DND-41 (cell line): ENCODE measurements around the gene KLHDC7B.

ENCODE experiments used
- ATAC-seq: fragments of 200-7000 bp; cut with Tn5 transposase; 3 replicates; pipeline ENCODE4 v1.9.1; 2021; ENCODE audit warnings: low read depth; ENCODE audit not compliant: insufficient read depth
- DNase-seq: peaks from one replicate; pipeline ENCODE4 v3.0.0-alpha.2; 2020
- H2AFZ ChIP-seq: 2 replicates; pipeline ENCODE4 v1.6.0; 2012; ENCODE audit warnings: low read depth, low read length
- H3K27ac ChIP-seq: 2 replicates; pipeline ENCODE4 v1.5.1; 2012; ENCODE audit warnings: low read length, inconsistent platforms
- H3K27me3 ChIP-seq: fragments of 200-600 bp; sonication (generic); 2 replicates; pipeline ENCODE4 v1.6.0; 2012; ENCODE audit warnings: low read length, mild to moderate bottlenecking, inconsistent platforms; ENCODE audit not compliant: insufficient read depth, poor library complexity
- H3K36me3 ChIP-seq: 2 replicates; pipeline ENCODE4 v1.5.1; 2012; ENCODE audit warnings: low read length, inconsistent platforms; ENCODE audit not compliant: insufficient read depth
- H3K4me1 ChIP-seq: 2 replicates; pipeline ENCODE4 v1.5.1; 2012; ENCODE audit warnings: mild to moderate bottlenecking, low read length; ENCODE audit not compliant: insufficient read depth
- H3K4me2 ChIP-seq: 2 replicates; pipeline ENCODE4 v1.6.0; 2012; ENCODE audit warnings: mild to moderate bottlenecking, moderate library complexity, low read length, inconsistent platforms; ENCODE audit not compliant: insufficient read depth
- H3K4me3 ChIP-seq, 2 experiments: fragments of 200-600 bp in 1 of 2; shearing (Covaris generic) in 1 of 2; 2 replicates each; pipeline ENCODE4 v1.5.1; 2012 to 2016; ENCODE audit warnings: inconsistent platforms in 2 of 2, low read length in 2 of 2, mild to moderate bottlenecking in 2 of 2, low read depth in 1 of 2, moderate library complexity in 1 of 2
- H3K79me2 ChIP-seq: 2 replicates; pipeline ENCODE4 v1.6.0; 2012; ENCODE audit warnings: low read length, inconsistent platforms; ENCODE audit not compliant: insufficient read depth
- H3K9ac ChIP-seq: 2 replicates; pipeline ENCODE4 v1.6.0; 2012; ENCODE audit warnings: low read depth, mild to moderate bottlenecking, inconsistent platforms, low read length, moderate library complexity
- H3K9me3 ChIP-seq: 2 replicates; pipeline ENCODE4 v1.5.1; 2012; ENCODE audit warnings: low read length, moderate library complexity, mild to moderate bottlenecking, inconsistent platforms; ENCODE audit not compliant: insufficient read depth, severe bottlenecking
- H4K20me1 ChIP-seq: 2 replicates; pipeline ENCODE4 v1.6.0; 2012; ENCODE audit warnings: low read length; ENCODE audit not compliant: insufficient read depth
- CTCF ChIP-seq: IDR thresholded peaks from 2 replicates; pipeline ENCODE4 v1.5.1; 2012; ENCODE audit warnings: borderline replicate concordance, low read length, moderate library complexity, mild to moderate bottlenecking; ENCODE audit not compliant: poor library complexity, severe bottlenecking; ENCODE audit errors: extremely low read depth
- EZH2 ChIP-seq: IDR thresholded peaks from 3 replicates; pipeline ENCODE4 v1.6.1; 2012; ENCODE audit warnings: borderline replicate concordance, low read depth, mild to moderate bottlenecking, moderate library complexity, low read length, inconsistent platforms; ENCODE audit not compliant: severe bottlenecking

KLHDC7B gene

GRCh38 chr22:50523806-50524675, 21.7 kb upstream of the KLHDC7B start:
- H3K27me3 ChIP-seq: no peaks in the 10 kb centered on the region
- peaks cover 47% of the 10 kb centered on the region for H3K36me3 ChIP-seq
- peak overlapping the region; percentile 92 for H3K27ac ChIP-seq
- peak overlapping the region; percentile 80 to 89; a peak in 3 of 4 replicates for H3K4me3 ChIP-seq
- H3K9me3 ChIP-seq: no peaks in the 10 kb centered on the region
- peak overlapping the region; percentile 74 for H3K9ac ChIP-seq
- H3K4me2 ChIP-seq: peak overlapping the region; percentile 98
- no peak for DNase-seq
- no peak for ATAC-seq
- H4K20me1 ChIP-seq: peaks cover 36% of the 10 kb centered on the region
- no peak overlapping the region for H2AFZ ChIP-seq
- peaks cover 40% of the 10 kb centered on the region for H3K4me1 ChIP-seq
- peaks cover 52% of the 10 kb centered on the region for H3K79me2 ChIP-seq
- TF ChIP-seq EZH2 (no peak), CTCF (no peak)

GRCh38 chr22:50524676-50525103, 21.0 kb upstream of the KLHDC7B start:
- H3K36me3 ChIP-seq: peaks cover 40% of the 10 kb centered on the region

GRCh38 chr22:50525104-50525857, 20.4 kb upstream of the KLHDC7B start, which contains the start of gene SCO2:
SCO2 (minus strand) TSS chr22:50525598; CDS start chr22:50524411, 1,187 bp downstream.
- H4K20me1 ChIP-seq: peaks cover 33% of the 10 kb centered on the region
- H3K36me3 ChIP-seq: peaks cover 40% of the 10 kb centered on the region
- no peaks in the 10 kb centered on the region for H3K27me3 ChIP-seq
- H3K4me2 ChIP-seq: peak within 1 kb of the TSS; percentile 98
- peak within 1 kb of the TSS; percentile 80 to 89 for H3K4me3 ChIP-seq
- peaks cover 40% of the 10 kb centered on the region for H3K4me1 ChIP-seq
- peak within 1 kb of the TSS; percentile 92 for H3K27ac ChIP-seq
- peak within 1 kb of the TSS; percentile 74 for H3K9ac ChIP-seq
- ATAC-seq: peak; percentile 73
- TF ChIP-seq CTCF (peak; percentile 70), EZH2 (no peak)
- peaks cover 52% of the 10 kb centered on the region for H3K79me2 ChIP-seq
- H2AFZ ChIP-seq: peak within 1 kb of the TSS; percentile 92
- H3K9me3 ChIP-seq: no peaks in the 10 kb centered on the region
- DNase-seq: peak; percentile 98

More at GRCh38 chr22:50524676-50525103, 21.0 kb upstream of the KLHDC7B start:
- peaks cover 52% of the 10 kb centered on the region for H3K79me2 ChIP-seq
- peak; percentile 62 for DNase-seq
- peak overlapping the region; percentile 80 to 89 for H3K4me3 ChIP-seq
- peak overlapping the region; percentile 98 for H3K4me2 ChIP-seq
- H3K4me1 ChIP-seq: peaks cover 40% of the 10 kb centered on the region
- peak overlapping the region; percentile 88 for H2AFZ ChIP-seq
- H4K20me1 ChIP-seq: peaks cover 33% of the 10 kb centered on the region
- peak; percentile 16 for ATAC-seq
- H3K9me3 ChIP-seq: no peaks in the 10 kb centered on the region
- H3K9ac ChIP-seq: peak overlapping the region; percentile 74
- H3K27me3 ChIP-seq: no peaks in the 10 kb centered on the region
- H3K27ac ChIP-seq: peak overlapping the region; percentile 92
- TF ChIP-seq EZH2: no peak
